Testis (tissue), 2 donors: ENCODE data around the gene LRRN4CL.

ENCODE experiments used
- CTCF ChIP-seq, 3 experiments: fragments of 450-650 bp in 2 of 3; fragments of 200-600 bp in 1 of 3; sonication (generic) in 1 of 3; IDR thresholded peaks; one replicate each; pipeline ENCODE4 v1.5.1; 2016 to 2019; ENCODE audit warnings: antibody characterized with exemption in 3 of 3, mild to moderate bottlenecking in 2 of 3, moderate library complexity in 1 of 3
- POLR2A ChIP-seq: fragments of 450-650 bp; IDR thresholded peaks from one replicate; pipeline ENCODE4 v1.6.1; 2017; ENCODE audit warnings: antibody characterized with exemption, mild to moderate bottlenecking, moderate library complexity

- TF ChIP-seq POLR2A (no peak), CTCF (IDR thresholded peaks at IDR 0.05) (no peak)
Observed at GRCh38 chr11:62727872-62728170, 38.5 kb upstream of the LRRN4CL start.
